Cardiac muscle cell (in vitro differentiated cells and primary cell): ENCODE measurements around the gene TNFSF9. TPM values are rescaled to one million over a fixed set of nuclear protein-coding genes. Genes with fewer than 3 reads are reported as not detected.
A peak's percentile ranks its signal among the peaks of the same experiment; 100 is the strongest.

Experiments
- DNase-seq, 2 donors: peaks; one replicate each; pipeline versions ENCODE4 v3.0.0 to v3.0.0-alpha.2; 2010 to 2017; ENCODE audit warnings: low read depth in 1 of 2, low spot score in 1 of 2
- H3K27ac ChIP-seq: fragments of 200-600 bp; sonication (generic); 2 replicates; pipeline ENCODE4 v1.5.1; 2016
- H3K27me3 ChIP-seq: fragments of 200-600 bp; sonication (generic); 2 replicates; pipeline ENCODE4 v1.6.0; 2016; ENCODE audit warnings: control low read depth
- H3K36me3 ChIP-seq: fragments of 200-600 bp; sonication (generic); 2 replicates; pipeline ENCODE4 v1.5.1; 2016; ENCODE audit warnings: control low read depth
- H3K4me1 ChIP-seq: fragments of 200-600 bp; sonication (generic); 2 replicates; pipeline ENCODE4 v1.8.1; 2017; ENCODE audit warnings: low read depth, mild to moderate bottlenecking, mixed run types
- H3K4me3 ChIP-seq: fragments of 200-600 bp; sonication (generic); 2 replicates; pipeline ENCODE4 v1.5.1; 2016; ENCODE audit warnings: mild to moderate bottlenecking
- H3K9me3 ChIP-seq: fragments of 200-600 bp; sonication (generic); 2 replicates; pipeline ENCODE4 v1.5.1; 2017; ENCODE audit warnings: low read depth, mild to moderate bottlenecking, control low read depth
- CTCF ChIP-seq: IDR thresholded peaks from 2 replicates; pipeline ENCODE4 v1.5.1; 2012; ENCODE audit warnings: low read depth, mild to moderate bottlenecking, low read length
- polyA plus RNA-seq: library from polyadenylated mRNA; unstranded; fragments of >200 nt; fragmentation: Nextera tagmentation; extraction: Ambion mirVana; gene quantifications from 2 replicates; pipeline ENCODE4 v1.2.1, GENCODE V29; 2016
- total RNA-seq: library from RNA; depleted of rRNA; stranded (reverse); fragments of >200 nt; gene quantifications from 2 replicates; pipeline ENCODE4 v1.2.3, GENCODE V29; 2016

TNFSF9 gene
- total and polyA plus RNA-seq, 2 experiments from 2014 or later: 1.3 to 1.5 TPM

GRCh38 chr19:6528544-6529121, 2.2 kb upstream of the TNFSF9 start:
- Histone ChIP-seq H3K27ac (no peak overlapping the region), H3K4me1 (peaks cover 5% of the 10 kb centered on the region), H3K4me3 (no peak overlapping the region), H3K9me3 (no peaks in the 10 kb centered on the region), H3K36me3 (no peaks in the 10 kb centered on the region), H3K27me3 (peaks cover 28% of the 10 kb centered on the region)
- no peak for TF ChIP-seq CTCF
- peak; percentile 1 to 59 for DNase-seq

GRCh38 chr19:6529351-6529750, 1.5 kb upstream of the TNFSF9 start:
- Histone ChIP-seq H3K27ac (no peak overlapping the region), H3K27me3 (peaks cover 35% of the 10 kb centered on the region), H3K4me3 (no peak overlapping the region), H3K36me3 (no peaks in the 10 kb centered on the region), H3K4me1 (peaks cover 5% of the 10 kb centered on the region), H3K9me3 (no peaks in the 10 kb centered on the region)
- no peak for TF ChIP-seq CTCF
- no peak for DNase-seq

- Histone ChIP-seq H3K36me3 (no peaks in the 10 kb centered on the region), H3K9me3 (no peaks in the 10 kb centered on the region), H3K27me3 (peaks cover 41% of the 10 kb centered on the region), H3K4me1 (peaks cover 5% of the 10 kb centered on the region), H3K4me3 (peak overlapping the region; percentile 59), H3K27ac (no peak overlapping the region)
- no peak for TF ChIP-seq CTCF
- no peak for DNase-seq
Observed at GRCh38 chr19:6529937-6530385, 865 bp upstream of the TNFSF9 start.

- H3K36me3 ChIP-seq: no peaks in the 10 kb centered on the region
- DNase-seq: no peak
- no peak overlapping the region for H3K27ac ChIP-seq
- no peaks in the 10 kb centered on the region for H3K9me3 ChIP-seq
- no peak for TF ChIP-seq CTCF
- H3K4me1 ChIP-seq: peaks cover 5% of the 10 kb centered on the region
- peak overlapping the region; percentile 59 for H3K4me3 ChIP-seq
- H3K27me3 ChIP-seq: peaks cover 46% of the 10 kb centered on the region
Observed at GRCh38 chr19:6531163-6531955, 533 bp downstream of the TNFSF9 start.

GRCh38 chr19:6531956-6532243, 1.1 kb downstream of the TNFSF9 start:
- peaks cover 46% of the 10 kb centered on the region for H3K27me3 ChIP-seq
- no peak overlapping the region for H3K4me3 ChIP-seq
- H3K9me3 ChIP-seq: no peaks in the 10 kb centered on the region
- peaks cover 5% of the 10 kb centered on the region for H3K4me1 ChIP-seq
- TF ChIP-seq CTCF: no peak
- H3K36me3 ChIP-seq: no peaks in the 10 kb centered on the region
- DNase-seq: no peak
- no peak overlapping the region for H3K27ac ChIP-seq
